ENCODE measurements around the gene MYO5C.
A peak's percentile ranks its signal among the peaks of the same experiment; 100 is the strongest.
"Not testable (repeated sequence)": the region's sequence is repeated elsewhere in the genome, so short reads cannot be mapped to it uniquely, and the experiment has no call there.

Gene MYO5C

GRCh38 chr15:52238989-52239525, 56.5 kb downstream of the MYO5C start:
- DNase-seq = not testable (repeated sequence)

DNA sequence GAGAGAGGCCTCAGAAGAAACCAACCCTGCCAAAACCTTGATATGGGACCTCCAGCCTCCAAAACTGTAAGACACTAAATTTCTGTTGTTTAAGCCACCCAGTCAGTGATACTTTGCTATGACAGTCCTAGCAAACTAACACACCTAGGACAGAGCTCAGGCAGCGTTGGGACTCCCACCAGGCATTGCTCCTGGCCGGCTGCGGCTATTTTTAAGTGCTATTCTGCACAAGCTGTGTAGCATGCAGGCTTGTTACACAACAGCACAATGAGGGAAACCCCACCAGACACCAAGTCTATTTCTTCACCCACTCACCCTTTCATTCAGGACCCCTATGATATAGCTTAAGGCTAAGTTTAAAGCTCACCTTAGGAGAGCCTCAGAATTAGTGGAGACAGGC, 57.5 kb downstream of the MYO5C start:
- DNase-seq = no peak

- no peak for DNase-seq
Observed at GRCh38 chr15:52236013-52236412, 59.6 kb downstream of the MYO5C start.

- DNase-seq = no peak
Observed at GRCh38 chr15:52234596-52235541, 60.7 kb downstream of the MYO5C start.

DNA sequence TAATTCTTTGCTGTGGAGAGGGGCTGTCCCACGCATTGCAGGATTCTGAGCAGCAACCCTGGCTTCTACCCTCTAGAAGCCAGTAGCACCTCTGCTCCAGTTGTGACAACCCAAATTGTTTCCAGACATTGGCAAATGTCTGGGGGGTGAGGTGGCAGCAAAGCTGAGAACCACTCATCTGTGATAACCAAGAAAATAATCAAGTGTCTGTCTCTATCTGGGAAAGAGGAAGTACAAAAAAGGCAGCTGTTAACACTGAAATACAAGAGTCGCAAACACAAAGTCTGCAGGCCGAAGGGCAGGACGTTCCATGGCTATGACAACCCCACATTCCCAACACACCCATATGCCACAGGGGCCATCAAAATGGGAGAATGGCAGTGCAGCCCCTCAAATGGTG, 62.2 kb downstream of the MYO5C start:
- peak; percentile 57 for DNase-seq

DNA sequence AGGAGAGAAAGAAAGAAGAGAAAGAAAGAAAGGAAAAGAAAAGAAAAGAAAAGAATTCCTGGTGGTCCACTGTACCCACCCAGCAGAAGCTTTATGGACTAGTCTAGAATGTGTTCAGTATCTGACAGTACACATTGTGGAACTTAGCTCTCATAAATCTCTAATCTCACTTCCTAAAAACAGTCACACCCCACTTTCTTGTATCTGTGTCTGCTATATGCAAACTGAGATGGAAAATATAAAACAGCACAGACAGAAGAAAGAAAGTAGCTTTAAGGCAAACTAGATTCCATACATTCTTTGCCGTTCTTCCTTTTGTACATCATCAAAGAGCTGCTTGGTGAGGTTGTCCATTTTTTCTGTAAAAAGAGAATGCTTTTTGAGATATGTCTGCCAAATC, 63.3 kb downstream of the MYO5C start:
- DNase-seq = peak; percentile 48

GRCh38 chr15:52230073-52230472, 65.5 kb downstream of the MYO5C start:
- DNase-seq = no peak

DNA sequence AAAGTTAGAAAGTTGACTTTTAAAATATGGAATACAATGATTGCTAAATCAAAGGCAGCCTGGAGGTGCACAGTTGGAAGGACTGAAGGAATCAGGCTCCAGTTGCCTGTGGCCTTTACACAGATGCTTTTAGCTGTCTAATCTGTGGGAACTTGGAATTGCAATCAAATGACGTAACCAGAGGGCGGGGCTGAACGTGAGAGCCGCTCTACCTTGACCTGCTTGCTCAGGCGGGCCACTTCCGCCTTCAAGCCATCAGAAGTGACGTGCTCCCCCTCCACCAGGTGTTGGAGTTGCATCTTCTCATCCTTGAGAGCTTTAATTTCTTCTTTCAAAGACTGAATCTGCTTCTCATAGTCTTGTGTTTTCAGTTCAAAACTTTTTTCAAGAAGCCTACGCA, 66.7 kb downstream of the MYO5C start:
- no peak for DNase-seq

GRCh38 chr15:52227456-52227855, 68.1 kb downstream of the MYO5C start:
- DNase-seq = peak; percentile 93

DNA sequence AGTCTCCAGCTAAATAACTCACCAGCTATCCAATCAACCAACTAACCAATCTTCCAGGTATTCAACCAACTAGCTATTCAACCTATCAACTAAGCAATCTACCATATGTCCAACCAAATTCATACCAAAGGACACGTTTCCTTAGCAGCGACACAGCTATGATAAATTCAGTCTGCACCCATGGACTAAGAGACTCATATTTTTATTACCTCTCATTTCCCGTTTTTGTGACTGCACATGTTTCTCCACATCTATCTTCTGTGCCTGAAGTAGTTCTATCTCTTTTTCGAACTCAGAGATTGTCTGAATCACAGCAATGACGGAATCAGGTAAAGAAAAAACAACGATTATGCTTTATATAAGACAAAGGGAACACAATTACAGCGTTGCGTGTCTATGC, 70.4 kb downstream of the MYO5C start:
- no peak for DNase-seq

DNA sequence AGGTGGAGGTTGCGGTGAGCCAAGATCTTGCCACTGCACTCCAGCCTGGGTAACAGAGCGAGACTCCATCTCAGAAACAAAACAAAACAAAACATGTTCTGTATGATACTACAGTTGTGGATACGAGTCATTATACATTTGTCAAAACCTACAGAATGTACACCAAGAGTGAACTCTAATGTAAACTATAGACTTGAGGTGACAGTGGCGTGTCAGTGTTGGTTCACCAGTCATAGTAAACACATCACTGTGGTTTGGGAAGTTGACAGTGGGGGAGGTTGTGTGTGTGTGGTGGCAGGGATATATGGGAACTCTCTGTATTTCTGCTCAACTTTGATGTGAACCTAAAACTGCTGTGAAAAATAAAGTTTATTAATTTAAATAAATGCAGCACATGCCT, 71.4 kb downstream of the MYO5C start:
- DNase-seq = no peak

DNA sequence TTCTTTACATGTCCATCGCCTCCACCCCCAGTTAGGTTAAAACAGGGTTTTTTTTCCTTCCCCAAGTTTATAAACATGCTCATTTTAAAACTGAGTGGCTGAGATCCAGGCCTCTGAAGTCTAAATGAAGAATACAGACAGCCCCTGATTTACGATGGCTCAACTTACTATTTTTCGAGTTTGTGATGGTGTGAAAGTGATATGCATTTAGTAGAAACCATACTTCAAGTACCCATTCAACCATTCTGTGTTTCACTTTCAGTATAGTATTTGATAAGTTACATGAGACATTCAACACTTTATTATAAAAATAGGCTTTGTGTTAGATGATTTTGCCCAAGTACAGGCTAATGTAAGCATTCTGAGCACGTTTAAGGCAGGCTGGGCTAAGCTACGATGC, 73.9 kb downstream of the MYO5C start:
- no peak for DNase-seq

DNA sequence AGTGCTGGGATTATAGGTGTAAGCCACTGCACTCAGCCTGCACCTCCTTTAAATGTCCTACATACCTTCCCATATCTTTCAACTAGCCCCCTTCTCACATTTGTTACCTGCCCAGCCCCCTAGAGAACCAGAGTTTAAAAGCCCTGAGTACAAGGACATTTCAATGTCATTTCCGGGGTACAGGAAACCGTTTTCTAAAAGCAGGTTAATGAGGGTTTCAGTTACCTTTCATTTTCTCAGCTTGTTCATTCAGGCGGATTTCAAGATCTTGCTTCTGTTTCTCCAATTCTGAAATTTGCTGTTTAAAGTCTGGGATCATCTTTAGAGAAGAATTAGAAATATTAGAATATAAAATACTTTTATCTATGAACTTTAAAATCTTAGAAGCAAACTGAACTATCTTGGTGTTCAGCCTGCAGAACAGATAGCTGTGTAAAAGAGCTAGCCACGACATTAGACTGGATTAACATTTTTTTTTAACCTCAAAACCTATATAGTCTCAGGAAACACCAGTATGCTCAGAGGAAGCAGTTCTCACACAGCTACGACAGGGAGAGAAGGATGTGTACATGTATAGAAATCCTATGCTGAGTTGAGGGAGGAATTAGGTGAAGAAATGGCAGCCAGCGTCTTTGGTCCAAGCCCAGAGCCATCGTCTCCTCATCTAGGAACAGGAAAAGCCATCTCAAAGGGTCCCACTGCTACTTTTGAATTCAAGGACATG, 74.5 kb downstream of the MYO5C start:
- DNase-seq = no peak

- DNase-seq = no peak
Observed at GRCh38 chr15:52220251-52220650, 75.4 kb downstream of the MYO5C start.

- no peak for DNase-seq
Observed at GRCh38 chr15:52218816-52219215, 76.8 kb downstream of the MYO5C start.

DNA sequence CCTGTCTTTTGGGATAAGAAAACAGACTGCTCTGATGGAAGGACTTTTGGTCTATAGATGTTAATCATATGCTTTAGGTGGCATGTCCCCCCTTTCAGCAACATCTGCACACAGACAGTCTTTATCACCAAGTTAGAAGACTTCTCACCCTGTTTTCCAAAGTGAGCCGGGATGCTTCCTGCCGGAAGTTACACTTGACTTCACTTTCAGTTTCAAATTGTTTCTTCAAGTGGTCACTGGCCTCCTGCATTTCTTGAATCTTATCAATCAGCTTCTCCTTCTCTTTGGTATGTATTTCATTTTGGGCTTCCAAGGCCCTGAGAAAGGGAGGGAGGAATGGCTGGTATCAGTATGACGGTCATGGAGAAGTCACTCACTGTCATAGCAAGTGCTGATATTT, 77.2 kb downstream of the MYO5C start:
- no peak for DNase-seq

- peak; percentile 24 for DNase-seq
Observed at GRCh38 chr15:52217186-52217585, 78.4 kb downstream of the MYO5C start.

DNA sequence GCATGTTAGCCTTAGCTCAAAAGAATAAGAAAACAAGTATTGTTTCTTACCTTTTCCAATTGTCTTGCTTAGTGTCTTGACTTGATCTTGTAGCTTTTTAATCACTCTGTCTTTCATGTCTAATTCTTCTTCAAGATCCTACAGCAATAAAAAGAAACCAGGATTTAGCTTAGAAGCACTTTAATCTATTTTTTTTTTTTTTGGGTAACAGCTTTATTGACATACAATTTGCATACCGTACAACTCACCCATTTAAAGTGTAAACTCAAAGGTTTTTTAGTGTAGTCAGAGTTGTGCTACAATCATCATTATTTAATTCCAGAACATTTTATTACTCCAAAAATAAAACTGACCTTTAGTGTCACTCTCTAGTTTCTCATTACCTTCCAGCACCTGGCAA, 81.1 kb downstream of the MYO5C start:
- DNase-seq = no peak

- no peak for DNase-seq
Observed at GRCh38 chr15:52213206-52213605, 82.4 kb downstream of the MYO5C start.

- peak; percentile 85 for DNase-seq
Observed at GRCh38 chr15:52208306-52208946, 87.2 kb downstream of the MYO5C start.

- DNase-seq = no peak
Observed at GRCh38 chr15:52207191-52207590, 88.4 kb downstream of the MYO5C start.

GRCh38 chr15:52206446-52206845, 89.2 kb downstream of the MYO5C start:
- DNase-seq = no peak

DNA sequence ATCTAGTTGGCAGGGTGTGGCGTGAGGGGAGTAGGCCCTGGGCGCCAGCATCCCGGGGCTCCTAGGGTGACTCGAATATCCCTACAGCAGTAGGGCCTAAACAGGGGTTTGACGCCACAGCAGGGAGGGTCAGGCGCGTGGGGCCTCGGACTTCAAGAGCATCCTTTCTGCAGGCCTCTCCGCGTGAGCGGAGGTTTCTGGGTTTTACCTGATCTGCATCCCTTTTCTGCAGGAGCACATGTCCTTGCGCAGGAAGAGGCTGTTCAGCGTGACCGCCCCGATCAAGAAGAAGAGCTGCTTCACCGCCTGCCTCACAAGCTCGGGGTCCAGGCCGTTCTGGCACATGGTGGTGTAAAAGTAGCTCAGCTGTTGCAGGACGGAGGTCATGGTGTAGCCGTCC, 90.9 kb downstream of the MYO5C start:
- no peak for DNase-seq
